H1 (cell line): ENCODE data around the gene PSMC3IP. TPM values are rescaled to one million over a fixed set of nuclear protein-coding genes. Genes with fewer than 3 reads are reported as not detected.

ENCODE experiments used
- EP300 ChIP-seq, 2 experiments: IDR thresholded peaks; 1 replicate in 1 of 2; 2 replicates in 1 of 2; pipeline ENCODE4 v1.6.1; 2011 to 2012; ENCODE audit warnings: low read depth in 2 of 2, low read length in 2 of 2, mild to moderate bottlenecking in 2 of 2, borderline replicate concordance in 1 of 2, inconsistent platforms in 1 of 2, moderate library complexity in 1 of 2
- PHF8 ChIP-seq: fragments of 200-600 bp; sonication (generic); conservative IDR thresholded peaks from 2 replicates; pipeline ENCODE4 v1.7.1; 2012; ENCODE audit warnings: low read depth, mild to moderate bottlenecking, inconsistent platforms, low read length, moderate library complexity
- polyA plus RNA-seq, 7 experiments: library from polyadenylated mRNA; depleted of rRNA in 3 of 7; stranded (reverse) in 5 of 7; unstranded in 2 of 7; fragments of >200 nt in 5 of 7; fragments of 200-250 nt in 2 of 7; gene quantifications; 1 replicate in 5 of 7; 2 replicates in 1 of 7; 4 replicates in 1 of 7; pipeline versions ENCODE4 v1.2.1 to v1.2.3, GENCODE V29; 2011 to 2013; ENCODE audit warnings: missing spikeins in 2 of 7, mixed read lengths in 2 of 7
- total RNA-seq: library from RNA; stranded (reverse); fragmentation: NEBNext Ultra II Directional; extraction: Animal tissue kit (Norgen Biotek cat#: 25700); gene quantifications from 2 replicates; pipeline ENCODE4 v1.2.1, GENCODE V29; 2021
- TF ChIP-seq, protein P1 (sequence below): IDR thresholded peaks from 2 replicates; pipeline ENCODE4 v1.6.1; 2011; ENCODE audit warnings: low read length, improper control_type of control experiment
- TF ChIP-seq, protein P2 (sequence below): IDR thresholded peaks from 2 replicates; pipeline ENCODE4 v1.6.1; 2012; ENCODE audit warnings: inconsistent platforms
- TF ChIP-seq, protein P3 (sequence below): fragments of 300-600 bp; sonication (generic); IDR thresholded peaks from 2 replicates; pipeline ENCODE4 v1.7.1; 2012; ENCODE audit warnings: low read length, moderate library complexity, mild to moderate bottlenecking, inconsistent platforms; ENCODE audit not compliant: insufficient replicate concordance
- TF ChIP-seq, protein P4 (sequence below): IDR thresholded peaks from 2 replicates; pipeline ENCODE4 v1.6.1; 2012; ENCODE audit warnings: inconsistent platforms

Gene PSMC3IP
- total and polyA plus RNA-seq, 2 of the 8 experiments (the other 6 are each of a cell fraction or from before 2014, with no cell fraction given): 11.5 to 21.9 TPM

DNA sequence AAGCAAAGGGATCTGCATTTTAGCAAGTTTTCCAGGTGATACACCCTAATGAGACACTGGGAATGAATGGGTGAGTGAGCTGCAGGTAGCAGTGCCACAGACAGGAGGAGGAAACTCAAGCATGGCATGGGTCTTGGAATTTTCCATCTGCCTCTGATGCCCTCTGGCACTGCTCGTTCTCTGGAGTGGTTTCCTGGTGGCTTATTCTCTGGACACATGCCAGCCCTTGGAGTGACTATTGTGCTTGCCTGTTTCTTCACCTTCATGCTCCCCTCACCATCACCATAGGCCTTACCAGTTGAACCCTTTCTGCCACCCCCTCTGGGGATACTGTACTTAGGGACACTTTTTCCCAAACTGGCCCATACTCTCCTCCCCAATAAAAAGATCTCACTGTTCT, 14.0 kb downstream of the PSMC3IP start (continued):
- TF ChIP-seq, protein P1, sequence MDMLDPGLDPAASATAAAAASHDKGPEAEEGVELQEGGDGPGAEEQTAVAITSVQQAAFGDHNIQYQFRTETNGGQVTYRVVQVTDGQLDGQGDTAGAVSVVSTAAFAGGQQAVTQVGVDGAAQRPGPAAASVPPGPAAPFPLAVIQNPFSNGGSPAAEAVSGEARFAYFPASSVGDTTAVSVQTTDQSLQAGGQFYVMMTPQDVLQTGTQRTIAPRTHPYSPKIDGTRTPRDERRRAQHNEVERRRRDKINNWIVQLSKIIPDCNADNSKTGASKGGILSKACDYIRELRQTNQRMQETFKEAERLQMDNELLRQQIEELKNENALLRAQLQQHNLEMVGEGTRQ: no peak
- TF ChIP-seq, protein P2, sequence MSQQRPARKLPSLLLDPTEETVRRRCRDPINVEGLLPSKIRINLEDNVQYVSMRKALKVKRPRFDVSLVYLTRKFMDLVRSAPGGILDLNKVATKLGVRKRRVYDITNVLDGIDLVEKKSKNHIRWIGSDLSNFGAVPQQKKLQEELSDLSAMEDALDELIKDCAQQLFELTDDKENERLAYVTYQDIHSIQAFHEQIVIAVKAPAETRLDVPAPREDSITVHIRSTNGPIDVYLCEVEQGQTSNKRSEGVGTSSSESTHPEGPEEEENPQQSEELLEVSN: no peak
- TF ChIP-seq, protein P3, sequence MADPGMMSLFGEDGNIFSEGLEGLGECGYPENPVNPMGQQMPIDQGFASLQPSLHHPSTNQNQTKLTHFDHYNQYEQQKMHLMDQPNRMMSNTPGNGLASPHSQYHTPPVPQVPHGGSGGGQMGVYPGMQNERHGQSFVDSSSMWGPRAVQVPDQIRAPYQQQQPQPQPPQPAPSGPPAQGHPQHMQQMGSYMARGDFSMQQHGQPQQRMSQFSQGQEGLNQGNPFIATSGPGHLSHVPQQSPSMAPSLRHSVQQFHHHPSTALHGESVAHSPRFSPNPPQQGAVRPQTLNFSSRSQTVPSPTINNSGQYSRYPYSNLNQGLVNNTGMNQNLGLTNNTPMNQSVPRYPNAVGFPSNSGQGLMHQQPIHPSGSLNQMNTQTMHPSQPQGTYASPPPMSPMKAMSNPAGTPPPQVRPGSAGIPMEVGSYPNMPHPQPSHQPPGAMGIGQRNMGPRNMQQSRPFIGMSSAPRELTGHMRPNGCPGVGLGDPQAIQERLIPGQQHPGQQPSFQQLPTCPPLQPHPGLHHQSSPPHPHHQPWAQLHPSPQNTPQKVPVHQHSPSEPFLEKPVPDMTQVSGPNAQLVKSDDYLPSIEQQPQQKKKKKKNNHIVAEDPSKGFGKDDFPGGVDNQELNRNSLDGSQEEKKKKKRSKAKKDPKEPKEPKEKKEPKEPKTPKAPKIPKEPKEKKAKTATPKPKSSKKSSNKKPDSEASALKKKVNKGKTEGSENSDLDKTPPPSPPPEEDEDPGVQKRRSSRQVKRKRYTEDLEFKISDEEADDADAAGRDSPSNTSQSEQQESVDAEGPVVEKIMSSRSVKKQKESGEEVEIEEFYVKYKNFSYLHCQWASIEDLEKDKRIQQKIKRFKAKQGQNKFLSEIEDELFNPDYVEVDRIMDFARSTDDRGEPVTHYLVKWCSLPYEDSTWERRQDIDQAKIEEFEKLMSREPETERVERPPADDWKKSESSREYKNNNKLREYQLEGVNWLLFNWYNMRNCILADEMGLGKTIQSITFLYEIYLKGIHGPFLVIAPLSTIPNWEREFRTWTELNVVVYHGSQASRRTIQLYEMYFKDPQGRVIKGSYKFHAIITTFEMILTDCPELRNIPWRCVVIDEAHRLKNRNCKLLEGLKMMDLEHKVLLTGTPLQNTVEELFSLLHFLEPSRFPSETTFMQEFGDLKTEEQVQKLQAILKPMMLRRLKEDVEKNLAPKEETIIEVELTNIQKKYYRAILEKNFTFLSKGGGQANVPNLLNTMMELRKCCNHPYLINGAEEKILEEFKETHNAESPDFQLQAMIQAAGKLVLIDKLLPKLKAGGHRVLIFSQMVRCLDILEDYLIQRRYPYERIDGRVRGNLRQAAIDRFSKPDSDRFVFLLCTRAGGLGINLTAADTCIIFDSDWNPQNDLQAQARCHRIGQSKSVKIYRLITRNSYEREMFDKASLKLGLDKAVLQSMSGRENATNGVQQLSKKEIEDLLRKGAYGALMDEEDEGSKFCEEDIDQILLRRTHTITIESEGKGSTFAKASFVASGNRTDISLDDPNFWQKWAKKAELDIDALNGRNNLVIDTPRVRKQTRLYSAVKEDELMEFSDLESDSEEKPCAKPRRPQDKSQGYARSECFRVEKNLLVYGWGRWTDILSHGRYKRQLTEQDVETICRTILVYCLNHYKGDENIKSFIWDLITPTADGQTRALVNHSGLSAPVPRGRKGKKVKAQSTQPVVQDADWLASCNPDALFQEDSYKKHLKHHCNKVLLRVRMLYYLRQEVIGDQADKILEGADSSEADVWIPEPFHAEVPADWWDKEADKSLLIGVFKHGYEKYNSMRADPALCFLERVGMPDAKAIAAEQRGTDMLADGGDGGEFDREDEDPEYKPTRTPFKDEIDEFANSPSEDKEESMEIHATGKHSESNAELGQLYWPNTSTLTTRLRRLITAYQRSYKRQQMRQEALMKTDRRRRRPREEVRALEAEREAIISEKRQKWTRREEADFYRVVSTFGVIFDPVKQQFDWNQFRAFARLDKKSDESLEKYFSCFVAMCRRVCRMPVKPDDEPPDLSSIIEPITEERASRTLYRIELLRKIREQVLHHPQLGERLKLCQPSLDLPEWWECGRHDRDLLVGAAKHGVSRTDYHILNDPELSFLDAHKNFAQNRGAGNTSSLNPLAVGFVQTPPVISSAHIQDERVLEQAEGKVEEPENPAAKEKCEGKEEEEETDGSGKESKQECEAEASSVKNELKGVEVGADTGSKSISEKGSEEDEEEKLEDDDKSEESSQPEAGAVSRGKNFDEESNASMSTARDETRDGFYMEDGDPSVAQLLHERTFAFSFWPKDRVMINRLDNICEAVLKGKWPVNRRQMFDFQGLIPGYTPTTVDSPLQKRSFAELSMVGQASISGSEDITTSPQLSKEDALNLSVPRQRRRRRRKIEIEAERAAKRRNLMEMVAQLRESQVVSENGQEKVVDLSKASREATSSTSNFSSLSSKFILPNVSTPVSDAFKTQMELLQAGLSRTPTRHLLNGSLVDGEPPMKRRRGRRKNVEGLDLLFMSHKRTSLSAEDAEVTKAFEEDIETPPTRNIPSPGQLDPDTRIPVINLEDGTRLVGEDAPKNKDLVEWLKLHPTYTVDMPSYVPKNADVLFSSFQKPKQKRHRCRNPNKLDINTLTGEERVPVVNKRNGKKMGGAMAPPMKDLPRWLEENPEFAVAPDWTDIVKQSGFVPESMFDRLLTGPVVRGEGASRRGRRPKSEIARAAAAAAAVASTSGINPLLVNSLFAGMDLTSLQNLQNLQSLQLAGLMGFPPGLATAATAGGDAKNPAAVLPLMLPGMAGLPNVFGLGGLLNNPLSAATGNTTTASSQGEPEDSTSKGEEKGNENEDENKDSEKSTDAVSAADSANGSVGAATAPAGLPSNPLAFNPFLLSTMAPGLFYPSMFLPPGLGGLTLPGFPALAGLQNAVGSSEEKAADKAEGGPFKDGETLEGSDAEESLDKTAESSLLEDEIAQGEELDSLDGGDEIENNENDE: no peak
- TF ChIP-seq, protein P4, sequence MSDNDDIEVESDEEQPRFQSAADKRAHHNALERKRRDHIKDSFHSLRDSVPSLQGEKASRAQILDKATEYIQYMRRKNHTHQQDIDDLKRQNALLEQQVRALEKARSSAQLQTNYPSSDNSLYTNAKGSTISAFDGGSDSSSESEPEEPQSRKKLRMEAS: no peak
- TF ChIP-seq EP300 (IDR thresholded peaks at IDR 0.05; ENCODE audit: borderline replicate concordance in 1 of 2, low read depth in 2 of 2, low read length in 2 of 2): no peak
- TF ChIP-seq PHF8: no peak
